Ovary (tissue), 9 donors: Measurements from ENCODE around the gene ADAMTS2. TPM values are rescaled to one million over a fixed set of nuclear protein-coding genes. Genes with fewer than 3 reads are reported as not detected.

Experiments used
- DNase-seq, 5 donors: peaks; one replicate each; pipeline ENCODE4 v3.0.0-alpha.2; 2019 to 2020
- H3K27ac ChIP-seq, 2 donors: fragments of 200-600 bp; one replicate each; pipeline versions ENCODE4 v1.5.1 to v1.8.0; 2019 to 2022
- H3K27me3 ChIP-seq: fragments of 200-600 bp; one replicate; pipeline ENCODE4 v1.8.0; 2022
- H3K36me3 ChIP-seq: fragments of 200-600 bp; sonication (generic); one replicate; pipeline ENCODE4 v1.5.1; 2019
- H3K4me1 ChIP-seq: one replicate; pipeline ENCODE4 v1.8.1; 2013; ENCODE audit warnings: mild to moderate bottlenecking, moderate library complexity; ENCODE audit not compliant: insufficient read depth
- H3K4me3 ChIP-seq: fragments of 200-600 bp; sonication (generic); one replicate; pipeline ENCODE4 v1.5.1; 2017
- H3K9me3 ChIP-seq, 2 donors: fragments of 200-600 bp in 1 of 2; sonication (generic) in 1 of 2; one replicate each; pipeline versions ENCODE4 v1.5.1 to v1.8.1; 2013 to 2019; ENCODE audit warnings: mild to moderate bottlenecking in 1 of 2, moderate library complexity in 1 of 2
- EP300 ChIP-seq: sonication (generic); formaldehyde crosslinking; IDR thresholded peaks from one replicate; pipeline ENCODE4 v1.6.1; 2017; ENCODE audit warnings: antibody characterized with exemption
- POLR2A ChIP-seq: fragments of 450-650 bp; IDR thresholded peaks from one replicate; pipeline ENCODE4 v1.6.1; 2017; ENCODE audit warnings: antibody characterized with exemption, mild to moderate bottlenecking, moderate library complexity
- WGBS, 3 donors: extraction: QIAGEN DNeasy Blood & Tissue Kit in 1 of 3; methylation state at CpG; one replicate each; pipeline versions ENCODE4 v1.1.5 to v1.1.7; 2013 to 2017; 5-methylcytosine and 5-hydroxymethylcytosine counted together
- intact Hi-C, 4 donors: fragments of 100-400 bp; cut with DNase I; formaldehyde crosslinking; loops; one replicate each; pipeline versions ENCODE4 v1.11.0 to v1.15.1; 2022 to 2023
- polyA plus RNA-seq, 2 donors: library from polyadenylated mRNA; stranded (reverse); fragments of 200-250 nt in 1 of 2; fragments of 350-450 nt in 1 of 2; fragmentation: Illumina TruSeq in 1 of 2; extraction: RNeasy Lipid Tissue Mini Kit (QIAGEN cat#74804) in 1 of 2; gene quantifications; one replicate each; pipeline ENCODE4 v1.2.3, GENCODE V29; 2013 to 2014
- total RNA-seq, 7 donors: library from RNA; depleted of rRNA in 2 of 7; stranded (reverse); fragments of >200 nt in 2 of 7; fragmentation: NEBNext Ultra II Directional in 3 of 7; extraction: Animal tissue kit (Norgen Biotek cat#: 25700) in 3 of 7; gene quantifications; one replicate each; pipeline versions ENCODE4 v1.1.0 to v1.2.4, GENCODE V29; 2016 to 2023
- TF ChIP-seq, protein P1 (sequence below), 3 donors: fragments of 450-650 bp in 2 of 3; fragments of 200-600 bp in 1 of 3; IDR thresholded peaks; one replicate each; pipeline versions ENCODE4 v1.5.1 to v1.8.0; 2016 to 2022; ENCODE audit warnings: antibody characterized with exemption in 3 of 3, mild to moderate bottlenecking in 1 of 3
- donor health status: DM: no; HTN: no; CAD: no; lungs with moderate emphysema.
- donor health status: DM: no; HTN: no; CAD: no.
- donor health status: Bipolar disorder and iron deficiency.
- donor health status: DM: yes; HTN: yes; CAD: no.
- donor health status: DM: no; HTN: no; CAD: no.
- donor health status: DM: yes; HTN: yes; CAD: no.

Gene ADAMTS2
- total and polyA plus RNA-seq, 9 donors = 7.9 to 31.8 (median 11.5) TPM

DNA sequence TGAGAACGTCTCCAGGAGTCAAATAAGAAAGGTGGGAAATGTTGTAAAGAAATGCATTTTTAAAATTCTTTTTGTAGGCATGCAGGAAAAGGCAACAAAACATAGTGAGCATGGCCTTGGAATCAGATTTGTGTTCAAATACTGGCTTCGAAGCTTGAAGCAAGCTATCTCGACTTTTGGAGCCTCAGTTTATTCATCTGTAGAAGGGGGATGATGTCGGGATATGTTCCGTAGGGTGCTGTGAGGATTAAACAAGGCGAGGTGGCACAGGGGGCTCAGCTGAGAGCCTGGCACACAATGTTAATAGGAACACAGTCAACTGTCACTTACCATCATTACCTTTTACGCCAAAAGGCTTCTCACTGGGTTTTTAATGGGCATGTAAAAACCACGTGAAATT is 4.8 kb downstream of the ADAMTS2 start:
- H3K9me3 ChIP-seq = no peaks in the 10 kb centered on the region
- H3K27ac ChIP-seq = no peak overlapping the region
- intact Hi-C loops = loop anchor here in 3 of 4 donors (5.0 to 10.0 kb wide), 3 partner anchors 73 to 173 kb away; no protein-coding TSS in a partner anchor
- no peaks in the 10 kb centered on the region for H3K36me3 ChIP-seq
- H3K4me1 ChIP-seq = peaks cover 12% of the 10 kb centered on the region
- no peak for TF ChIP-seq EP300
- TF ChIP-seq, protein P1, sequence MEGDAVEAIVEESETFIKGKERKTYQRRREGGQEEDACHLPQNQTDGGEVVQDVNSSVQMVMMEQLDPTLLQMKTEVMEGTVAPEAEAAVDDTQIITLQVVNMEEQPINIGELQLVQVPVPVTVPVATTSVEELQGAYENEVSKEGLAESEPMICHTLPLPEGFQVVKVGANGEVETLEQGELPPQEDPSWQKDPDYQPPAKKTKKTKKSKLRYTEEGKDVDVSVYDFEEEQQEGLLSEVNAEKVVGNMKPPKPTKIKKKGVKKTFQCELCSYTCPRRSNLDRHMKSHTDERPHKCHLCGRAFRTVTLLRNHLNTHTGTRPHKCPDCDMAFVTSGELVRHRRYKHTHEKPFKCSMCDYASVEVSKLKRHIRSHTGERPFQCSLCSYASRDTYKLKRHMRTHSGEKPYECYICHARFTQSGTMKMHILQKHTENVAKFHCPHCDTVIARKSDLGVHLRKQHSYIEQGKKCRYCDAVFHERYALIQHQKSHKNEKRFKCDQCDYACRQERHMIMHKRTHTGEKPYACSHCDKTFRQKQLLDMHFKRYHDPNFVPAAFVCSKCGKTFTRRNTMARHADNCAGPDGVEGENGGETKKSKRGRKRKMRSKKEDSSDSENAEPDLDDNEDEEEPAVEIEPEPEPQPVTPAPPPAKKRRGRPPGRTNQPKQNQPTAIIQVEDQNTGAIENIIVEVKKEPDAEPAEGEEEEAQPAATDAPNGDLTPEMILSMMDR (IDR thresholded peaks at IDR 0.05) = no peak
- no peak for TF ChIP-seq POLR2A
- no peak overlapping the region for H3K4me3 ChIP-seq
- 71 to 87% (median 79%) methylated on average over 8 of the region's 8 CpGs for WGBS, 3 donors
- H3K27me3 ChIP-seq = no peaks in the 10 kb centered on the region
- DNase-seq = no peak

DNA sequence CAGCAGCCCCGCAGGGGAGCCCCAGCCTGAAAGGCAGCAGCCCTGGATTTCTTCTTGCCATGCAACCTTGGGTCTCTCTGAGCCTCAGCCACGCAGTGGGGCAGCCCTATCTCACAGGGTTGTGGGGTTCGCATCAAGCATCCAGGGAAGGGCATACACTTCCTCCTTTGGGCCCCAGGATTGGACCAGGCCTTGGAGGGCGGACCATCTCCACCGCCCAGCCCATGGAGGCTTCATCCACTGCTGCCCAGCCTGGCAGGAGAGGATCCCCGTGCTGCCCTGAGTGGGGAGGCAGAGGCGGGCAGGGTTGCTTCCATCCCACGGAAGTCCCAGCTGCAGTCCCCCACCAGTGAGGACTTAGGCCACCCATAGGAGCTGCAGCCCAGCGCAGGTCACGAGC is 5.3 kb downstream of the ADAMTS2 start:
- H3K4me1 ChIP-seq = peaks cover 12% of the 10 kb centered on the region
- no peak overlapping the region for H3K4me3 ChIP-seq
- WGBS, 3 donors = 82 to 93% (median 87%) methylated on average over 10 of the region's 10 CpGs
- no peak for DNase-seq
- H3K27ac ChIP-seq = no peak overlapping the region
- no peaks in the 10 kb centered on the region for H3K9me3 ChIP-seq
- TF ChIP-seq, protein P1 (IDR thresholded peaks at IDR 0.05) = no peak
- TF ChIP-seq EP300 (no peak), POLR2A (no peak)
- intact Hi-C loops = loop anchor here in 3 of 4 donors (5.0 to 10.0 kb wide), 3 partner anchors 73 to 173 kb away; no protein-coding TSS in a partner anchor
- no peaks in the 10 kb centered on the region for H3K36me3 ChIP-seq
- no peaks in the 10 kb centered on the region for H3K27me3 ChIP-seq

DNA sequence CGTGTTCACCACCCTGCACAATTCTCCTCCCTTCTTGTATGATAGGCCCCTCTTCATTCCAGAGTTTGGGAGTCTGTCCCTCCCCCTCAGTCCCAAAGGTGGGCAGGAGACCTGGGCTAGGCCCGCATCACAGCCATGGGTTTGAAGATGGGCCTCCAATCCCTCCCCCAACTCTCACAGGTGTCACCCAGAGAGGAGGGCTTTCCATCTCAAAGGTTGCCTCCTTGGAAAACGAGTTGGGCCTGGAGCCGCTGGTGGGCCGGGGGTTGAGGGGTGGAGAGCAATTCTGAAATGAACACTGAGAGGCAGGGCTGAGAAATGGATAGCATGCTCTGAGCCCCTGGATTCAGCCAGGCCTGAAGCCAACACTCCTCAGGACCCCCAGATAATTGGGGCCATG is 6.2 kb downstream of the ADAMTS2 start:
- no peaks in the 10 kb centered on the region for H3K27me3 ChIP-seq
- intact Hi-C loops = no loop called here
- H3K9me3 ChIP-seq = no peaks in the 10 kb centered on the region
- no peak for DNase-seq
- TF ChIP-seq EP300 (no peak), POLR2A (no peak)
- TF ChIP-seq, protein P1 (IDR thresholded peaks at IDR 0.05) = no peak
- no peak overlapping the region for H3K4me3 ChIP-seq
- 83 to 88% (median 84%) methylated on average over 5 of the region's 5 CpGs for WGBS, 3 donors
- H3K36me3 ChIP-seq = no peaks in the 10 kb centered on the region
- H3K4me1 ChIP-seq = peaks cover 12% of the 10 kb centered on the region
- H3K27ac ChIP-seq = no peak overlapping the region

DNA sequence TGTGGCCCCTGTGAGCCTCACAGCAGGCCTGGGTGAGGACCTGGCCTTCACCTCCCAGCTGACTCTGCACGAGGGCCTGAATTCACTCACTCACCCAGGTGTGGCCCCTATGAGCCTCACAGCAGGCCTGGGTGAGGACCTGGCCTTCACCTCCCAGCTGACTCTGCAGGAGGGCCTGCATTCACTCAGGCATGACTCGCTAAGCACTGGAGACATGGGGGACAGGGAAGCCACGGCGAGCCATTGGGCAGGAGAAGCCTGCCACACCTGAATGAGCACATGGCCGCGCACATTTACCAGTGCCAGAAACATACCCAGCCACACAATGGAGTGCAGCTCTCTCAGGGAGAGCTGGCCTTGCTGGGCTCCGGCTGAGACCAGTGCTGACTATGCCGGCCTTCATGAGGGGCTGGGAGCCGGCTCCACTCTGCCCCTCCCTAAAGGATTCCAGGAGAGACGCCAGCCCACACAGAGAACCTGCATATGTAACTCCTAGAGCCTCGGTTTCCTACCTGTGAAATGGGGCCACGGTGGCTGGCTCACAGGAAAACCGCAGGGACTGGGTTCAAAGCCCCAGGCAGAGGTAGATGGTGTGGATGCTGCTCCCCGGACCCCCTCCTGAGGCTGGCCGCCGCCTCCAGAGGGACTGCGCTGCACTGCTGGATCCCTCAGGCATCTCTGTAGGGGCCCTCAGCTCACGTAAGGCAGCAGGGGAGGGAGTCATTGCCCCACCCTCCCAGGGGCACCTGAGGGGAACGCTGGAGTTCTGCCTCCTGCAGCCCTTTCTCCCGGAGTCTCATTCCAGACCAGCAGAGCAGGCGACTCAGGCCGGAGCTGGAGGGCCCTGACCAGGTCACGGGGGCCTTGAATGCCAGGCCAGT is 7.2 kb downstream of the ADAMTS2 start:
- peaks cover 4% of the 10 kb centered on the region for H3K4me1 ChIP-seq
- no peaks in the 10 kb centered on the region for H3K36me3 ChIP-seq
- H3K9me3 ChIP-seq = no peaks in the 10 kb centered on the region
- no peaks in the 10 kb centered on the region for H3K27me3 ChIP-seq
- no peak overlapping the region for H3K4me3 ChIP-seq
- TF ChIP-seq POLR2A = no peak
- TF ChIP-seq, protein P1 (IDR thresholded peaks at IDR 0.05) = no peak
- no peak for TF ChIP-seq EP300
- no peak overlapping the region for H3K27ac ChIP-seq
- 71 to 83% (median 77%) methylated on average over 20 to 23 of the region's 23 CpGs for WGBS, 3 donors
- no peak for DNase-seq
- intact Hi-C loops = no loop called here
